Immature natural killer cell (primary cell): ENCODE data around the gene ASGR1. TPM values are rescaled to one million over a fixed set of nuclear protein-coding genes. Genes with fewer than 3 reads are reported as not detected.
"Not testable (repeated sequence)": the region's sequence is repeated elsewhere in the genome, so short reads cannot be mapped to it uniquely, and the experiment has no call there.

Experiments used
- DNase-seq, 3 donors: peaks; one replicate each; pipeline ENCODE4 v3.0.0; 2022; ENCODE audit warnings: mixed read lengths in 1 of 3
- H3K27ac Mint-ChIP-seq, 6 donors: one replicate each; pipeline ENCODE4 v1.8.0; 2020; ENCODE audit warnings: mixed read lengths in 6 of 6, mild to moderate bottlenecking in 5 of 6, inconsistent platforms in 4 of 6, moderate library complexity in 3 of 6
- H3K27me3 Mint-ChIP-seq, 3 donors: one replicate each; pipeline ENCODE4 v1.8.0; 2020 to 2021; ENCODE audit warnings: low read depth in 3 of 3, mild to moderate bottlenecking in 3 of 3, mixed read lengths in 3 of 3, moderate library complexity in 3 of 3, inconsistent platforms in 1 of 3
- H3K36me3 Mint-ChIP-seq, 3 donors: one replicate each; pipeline ENCODE4 v1.8.0; 2020; ENCODE audit warnings: mixed read lengths in 3 of 3, inconsistent platforms in 2 of 3, mild to moderate bottlenecking in 2 of 3
- H3K4me1 Mint-ChIP-seq, 2 donors: one replicate each; pipeline ENCODE4 v1.8.0; 2020; ENCODE audit warnings: inconsistent platforms in 2 of 2, mild to moderate bottlenecking in 2 of 2, mixed read lengths in 2 of 2, moderate library complexity in 1 of 2
- H3K4me3 Mint-ChIP-seq, 5 donors: one replicate each; pipeline ENCODE4 v1.8.0; 2020; ENCODE audit warnings: mild to moderate bottlenecking in 5 of 5, mixed read lengths in 5 of 5, inconsistent platforms in 3 of 5, moderate library complexity in 3 of 5
- H3K9me3 Mint-ChIP-seq, 6 donors: one replicate each; pipeline ENCODE4 v1.8.0; 2020; ENCODE audit warnings: mild to moderate bottlenecking in 6 of 6, mixed read lengths in 6 of 6, inconsistent platforms in 4 of 6, moderate library complexity in 3 of 6
- polyA plus RNA-seq, 3 donors: library from polyadenylated mRNA; unstranded; fragments of 300-500 nt; fragmentation: Illumina TruSeq; gene quantifications; one replicate each; pipeline ENCODE4 v1.2.3, GENCODE V29; 2021

ASGR1 gene
- polyA plus RNA-seq, 3 donors from 2014 or later = 0.55 to 0.84 (median 0.81) TPM

- no peak for DNase-seq
- Mint-ChIP-seq H3K9me3 (peaks cover 2 to 7% (median 3%) of the 10 kb centered on the region in 6 donors), H3K27ac (no peak overlapping the region), H3K36me3 (peaks cover 0 to 2% (median 0%) of the 10 kb centered on the region in 3 donors), H3K4me3 (no peak overlapping the region), H3K4me1 (peaks cover 10 to 11% of the 10 kb centered on the region in 2 donors), H3K27me3 (peaks cover 9% of the 10 kb centered on the region in 3 donors)
These were observed 3.8 kb downstream of the ASGR1 start for GRCh38 chr17:7175330-7175733.

DNA sequence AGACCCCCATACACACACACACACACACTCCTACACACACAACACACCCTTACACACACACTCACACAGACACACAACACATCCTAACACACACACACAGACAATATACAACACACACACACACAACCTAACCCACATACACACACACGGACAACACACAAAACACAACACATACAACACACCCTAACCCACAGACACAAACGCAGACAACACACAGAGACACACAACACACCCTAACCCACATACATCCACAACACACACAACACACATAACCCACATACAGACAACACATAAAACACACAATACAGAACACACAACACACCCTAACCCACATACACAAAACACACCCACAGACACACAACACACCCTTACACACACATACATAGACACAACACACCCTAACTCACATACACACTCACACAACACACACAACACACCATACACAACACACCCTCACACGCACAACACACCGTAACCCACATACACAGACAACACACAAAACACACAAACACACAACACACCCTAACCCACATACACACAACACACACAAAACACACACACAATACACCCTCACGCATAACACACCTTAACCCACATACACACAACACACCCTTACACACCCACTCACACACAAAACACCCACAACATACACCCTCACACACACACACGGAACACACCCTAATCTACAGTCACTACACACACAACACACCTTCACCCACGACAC lies 4.4 kb downstream of the ASGR1 start:
- Mint-ChIP-seq H3K27me3 (peaks cover 9 to 11% (median 9%) of the 10 kb centered on the region in 3 donors), H3K4me1 (peaks cover 10 to 11% of the 10 kb centered on the region in 2 donors), H3K36me3 (peaks cover 0 to 4% (median 0%) of the 10 kb centered on the region in 3 donors), H3K27ac (no peak overlapping the region), H3K9me3 (peaks cover 2 to 11% (median 6%) of the 10 kb centered on the region in 6 donors), H3K4me3 (no peak overlapping the region)
- DNase-seq = no peak

GRCh38 chr17:7173687-7174602 lies 5.2 kb downstream of the ASGR1 start:
- peak; percentile 34 to 40 (median 39) for DNase-seq
- Mint-ChIP-seq H3K36me3 (peaks cover 3 to 9% (median 4%) of the 10 kb centered on the region in 3 donors), H3K27ac (no peak overlapping the region), H3K4me3 (peak overlapping the region in 1 of 5 donors; percentile 41), H3K27me3 (peaks cover 7 to 13% (median 7%) of the 10 kb centered on the region in 3 donors), H3K4me1 (peaks cover 10 to 11% of the 10 kb centered on the region in 2 donors), H3K9me3 (peaks cover 2 to 18% (median 8%) of the 10 kb centered on the region in 6 donors)

GRCh38 chr17:7172522-7173191 lies 6.5 kb downstream of the ASGR1 start:
- peak overlapping the region in 1 of 5 donors; percentile 23 for H3K4me3 Mint-ChIP-seq
- not testable (repeated sequence) for H3K4me1 Mint-ChIP-seq, DNase-seq, H3K36me3 Mint-ChIP-seq, H3K27ac Mint-ChIP-seq, H3K27me3 Mint-ChIP-seq
- peaks cover 2 to 24% (median 8%) of the 10 kb centered on the region in 6 donors for H3K9me3 Mint-ChIP-seq

GRCh38 chr17:7169565-7169908 lies 9.6 kb downstream of the ASGR1 start:
- not testable (repeated sequence) for H3K4me1 Mint-ChIP-seq, H3K27me3 Mint-ChIP-seq, H3K27ac Mint-ChIP-seq, H3K36me3 Mint-ChIP-seq, H3K4me3 Mint-ChIP-seq, DNase-seq
- H3K9me3 Mint-ChIP-seq = peaks cover 2 to 24% (median 8%) of the 10 kb centered on the region in 6 donors

DNA sequence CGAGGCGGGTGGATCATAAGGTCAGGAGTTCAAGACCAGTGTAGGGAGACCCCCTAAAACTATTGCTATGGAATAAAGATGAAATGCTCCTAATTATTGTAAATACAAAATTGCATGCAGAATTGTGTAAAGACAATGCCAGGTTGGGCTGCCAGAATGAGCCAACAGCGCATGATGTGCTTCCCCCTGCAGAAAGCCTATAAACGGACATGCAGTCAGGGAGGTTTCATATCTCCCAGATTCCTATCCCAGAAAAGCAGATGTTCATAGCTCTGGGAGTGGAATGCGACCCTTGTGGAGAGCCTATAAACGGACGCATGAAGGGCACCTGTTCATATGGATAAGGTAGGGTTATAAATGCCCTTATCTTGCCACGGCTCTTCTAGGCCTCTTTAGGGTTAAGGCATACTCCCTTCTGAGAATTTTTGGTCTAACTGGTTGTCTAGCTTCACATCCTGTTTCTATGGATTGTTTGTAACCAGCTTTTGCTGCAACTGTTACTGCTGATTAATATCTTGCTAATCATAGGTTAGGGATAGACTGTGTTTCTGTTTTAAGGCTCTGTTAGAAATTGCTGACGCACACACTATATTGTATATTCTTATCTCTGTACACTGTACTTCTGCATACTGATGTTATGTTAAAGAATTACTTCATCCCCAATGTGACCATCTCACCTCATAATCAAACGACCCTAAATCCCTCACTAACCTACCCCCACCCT lies 10.2 kb downstream of the ASGR1 start:
- H3K36me3 Mint-ChIP-seq = not testable (repeated sequence)

DNA sequence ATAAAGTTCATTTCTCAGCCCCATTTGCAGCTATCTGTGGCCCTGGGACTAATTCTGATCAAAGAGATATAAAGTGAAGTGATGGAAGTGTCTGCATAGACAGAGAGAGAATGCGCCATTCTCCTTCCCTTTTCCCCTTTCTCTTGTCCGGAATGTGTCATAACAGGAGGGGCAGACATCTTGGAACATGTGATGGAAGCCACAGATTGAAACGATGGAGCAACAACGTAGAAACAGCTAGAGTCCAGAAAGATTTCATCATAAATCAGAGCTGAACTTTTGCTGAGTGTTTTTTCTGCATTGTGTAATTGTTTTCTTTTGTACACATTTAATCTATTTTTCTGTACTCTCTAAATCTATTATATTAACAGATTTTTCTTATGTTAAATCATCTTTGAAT lies 11.3 kb downstream of the ASGR1 start:
- Mint-ChIP-seq H3K4me3 (no peak overlapping the region), H3K27me3 (peaks cover 0 to 8% (median 4%) of the 10 kb centered on the region in 3 donors), H3K27ac (no peak overlapping the region), H3K4me1 (no peaks in the 10 kb centered on the region), H3K36me3 (peaks cover 3 to 9% (median 4%) of the 10 kb centered on the region in 3 donors), H3K9me3 (peaks cover 2 to 24% (median 8%) of the 10 kb centered on the region in 6 donors)
- DNase-seq = no peak

More for the DNA sequence above, 10.2 kb downstream of the ASGR1 start:
- not testable (repeated sequence) for H3K27ac Mint-ChIP-seq, DNase-seq, H3K4me3 Mint-ChIP-seq, H3K4me1 Mint-ChIP-seq, H3K27me3 Mint-ChIP-seq
- H3K9me3 Mint-ChIP-seq = peaks cover 2 to 24% (median 8%) of the 10 kb centered on the region in 6 donors

- Mint-ChIP-seq H3K27ac (no peak overlapping the region), H3K27me3 (peaks cover 0 to 8% (median 4%) of the 10 kb centered on the region in 3 donors), H3K36me3 (peaks cover 3 to 9% (median 4%) of the 10 kb centered on the region in 3 donors), H3K9me3 (peaks cover 2 to 24% (median 8%) of the 10 kb centered on the region in 6 donors), H3K4me1 (no peaks in the 10 kb centered on the region), H3K4me3 (no peak overlapping the region)
- no peak for DNase-seq
These were observed 12.3 kb downstream of the ASGR1 start for GRCh38 chr17:7166873-7167272.

- H3K4me3 Mint-ChIP-seq, H3K36me3 Mint-ChIP-seq, H3K27me3 Mint-ChIP-seq, H3K9me3 Mint-ChIP-seq, DNase-seq, H3K27ac Mint-ChIP-seq, H3K4me1 Mint-ChIP-seq: not testable (repeated sequence)
These were observed 19.6 kb downstream of the ASGR1 start for GRCh38 chr17:7159571-7159970.

DNA sequence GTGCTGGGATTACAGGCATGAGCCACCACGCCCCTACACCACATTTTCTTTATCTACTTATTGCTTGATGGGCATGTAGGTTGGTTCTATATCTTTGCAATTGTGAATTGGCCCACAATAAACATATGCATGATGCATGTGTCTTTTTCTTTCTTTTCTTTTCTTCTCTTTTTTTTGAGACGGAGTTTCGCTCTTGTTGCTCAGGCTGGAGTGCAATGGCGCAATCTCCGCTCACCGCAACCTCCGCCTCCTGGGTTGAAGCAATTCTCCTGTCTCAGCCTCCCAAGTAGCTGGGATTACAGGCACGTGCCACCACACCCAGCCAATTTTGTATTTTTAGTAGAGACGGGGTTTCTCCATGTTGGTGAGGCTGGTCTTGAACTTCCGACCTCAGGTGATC lies 20.7 kb downstream of the ASGR1 start:
- not testable (repeated sequence) for H3K4me3 Mint-ChIP-seq, H3K9me3 Mint-ChIP-seq, DNase-seq, H3K27me3 Mint-ChIP-seq, H3K4me1 Mint-ChIP-seq, H3K27ac Mint-ChIP-seq, H3K36me3 Mint-ChIP-seq

DNA sequence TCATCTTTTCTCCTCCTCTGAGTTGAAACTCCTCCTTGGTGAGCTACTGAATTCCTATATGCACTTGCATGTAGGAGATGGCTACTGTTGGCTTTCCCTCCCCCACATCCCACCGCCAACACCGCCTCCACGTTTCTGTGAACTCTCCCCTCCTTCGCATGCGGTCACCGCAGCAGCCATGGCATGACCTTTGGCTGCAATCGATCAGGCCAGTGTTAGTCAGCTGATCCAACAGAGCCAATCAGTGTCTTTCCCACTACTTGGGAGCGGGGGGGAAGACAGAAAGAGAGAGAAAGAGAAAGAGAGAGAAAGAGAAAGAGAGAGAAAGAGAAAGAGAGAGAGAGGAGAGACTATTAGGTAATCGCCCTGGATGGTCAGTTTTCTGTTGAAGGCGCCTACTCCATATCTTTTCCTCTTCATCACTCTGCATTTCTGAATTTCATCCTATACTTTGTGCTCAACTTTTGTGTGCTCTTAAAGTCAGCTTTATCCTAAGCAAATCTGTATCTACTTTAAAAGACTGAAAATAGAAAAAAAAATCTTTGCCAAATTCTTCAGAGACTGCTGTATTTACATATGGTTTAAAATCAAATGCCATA lies 22.7 kb downstream of the ASGR1 start:
- H3K4me1 Mint-ChIP-seq = no peaks in the 10 kb centered on the region
- no peak for DNase-seq
- H3K9me3 Mint-ChIP-seq = no peaks in the 10 kb centered on the region
- H3K27me3 Mint-ChIP-seq = peaks cover 4 to 8% (median 6%) of the 10 kb centered on the region in 3 donors
- H3K4me3 Mint-ChIP-seq = no peak overlapping the region
- H3K27ac Mint-ChIP-seq = no peak overlapping the region
- H3K36me3 Mint-ChIP-seq = no peaks in the 10 kb centered on the region

GRCh38 chr17:7147772-7148171 lies 31.4 kb downstream of the ASGR1 start:
- no peak overlapping the region for H3K27ac Mint-ChIP-seq
- peaks cover 2 to 4% (median 2%) of the 10 kb centered on the region in 3 donors for H3K27me3 Mint-ChIP-seq
- H3K4me3 Mint-ChIP-seq = no peak overlapping the region
- no peaks in the 10 kb centered on the region for H3K36me3 Mint-ChIP-seq
- no peaks in the 10 kb centered on the region for H3K9me3 Mint-ChIP-seq
- H3K4me1 Mint-ChIP-seq = no peaks in the 10 kb centered on the region
- DNase-seq = no peak

DNA sequence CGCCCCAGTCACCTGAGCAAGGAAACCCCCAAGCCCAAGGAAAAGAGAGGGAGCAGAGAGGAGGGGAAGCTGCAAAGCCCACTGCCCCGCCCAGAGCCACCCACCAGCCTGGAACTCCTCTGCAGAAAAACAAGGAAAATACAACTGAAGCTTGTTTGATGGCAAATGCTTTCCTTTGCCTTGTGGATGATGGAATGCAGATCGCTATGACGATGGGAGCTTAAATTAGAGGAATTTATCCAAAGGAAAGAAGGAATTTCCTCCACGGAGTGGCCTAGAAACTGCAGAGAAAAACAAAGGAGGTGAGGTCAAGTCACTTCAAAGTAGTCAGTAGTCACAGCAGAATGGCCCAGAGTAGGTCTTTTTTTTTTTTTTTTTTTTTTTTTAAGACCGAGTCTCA lies 33.1 kb downstream of the ASGR1 start:
- DNase-seq = no peak
- Mint-ChIP-seq H3K27ac (no peak overlapping the region), H3K9me3 (no peaks in the 10 kb centered on the region), H3K27me3 (peaks cover 0 to 9% (median 2%) of the 10 kb centered on the region in 3 donors), H3K4me1 (no peaks in the 10 kb centered on the region), H3K4me3 (no peak overlapping the region), H3K36me3 (no peaks in the 10 kb centered on the region)
